Astrocyte (in vitro differentiated cells and primary cell): Measurements from ENCODE around the gene WDR1. TPM values are rescaled to one million over a fixed set of nuclear protein-coding genes. Genes with fewer than 3 reads are reported as not detected.

Source experiments
- DNase-seq: peaks from one replicate; pipeline ENCODE4 v3.0.0-alpha.2; 2010; ENCODE audit warnings: low read depth
- FAIRE-seq: peaks from 2 replicates; lab custom pipeline; 2011; peaks lifted over from hg19 to GRCh38; lab: Jason Lieb, UNC
- H2AFZ ChIP-seq: 2 replicates; pipeline ENCODE4 v1.6.0; 2012; ENCODE audit warnings: low read depth, low read length, inconsistent platforms
- H3K27ac ChIP-seq: 2 replicates; pipeline ENCODE4 v1.5.1; 2011; ENCODE audit warnings: low read depth, low read length, inconsistent platforms
- H3K27me3 ChIP-seq: 2 replicates; pipeline ENCODE4 v1.6.0; 2011; ENCODE audit warnings: low read length, inconsistent platforms; ENCODE audit not compliant: insufficient read depth
- H3K36me3 ChIP-seq: 2 replicates; pipeline ENCODE4 v1.5.1; 2011; ENCODE audit warnings: low read length, inconsistent platforms; ENCODE audit not compliant: insufficient read depth
- H3K4me1 ChIP-seq: 2 replicates; pipeline ENCODE4 v1.5.1; 2011; ENCODE audit warnings: low read length, inconsistent platforms; ENCODE audit not compliant: insufficient read depth
- H3K4me2 ChIP-seq: 2 replicates; pipeline ENCODE4 v1.6.0; 2012; ENCODE audit warnings: low read length, inconsistent platforms
- H3K4me3 ChIP-seq: 2 replicates; pipeline ENCODE4 v1.5.1; 2011; ENCODE audit warnings: low read depth, mild to moderate bottlenecking, low read length, inconsistent platforms; ENCODE audit not compliant: insufficient read depth
- H3K79me2 ChIP-seq: 2 replicates; pipeline ENCODE4 v1.6.0; 2012; ENCODE audit warnings: mild to moderate bottlenecking, low read length, inconsistent platforms; ENCODE audit not compliant: insufficient read depth
- H3K9ac ChIP-seq: 2 replicates; pipeline ENCODE4 v1.6.0; 2012; ENCODE audit warnings: mild to moderate bottlenecking, low read length, inconsistent platforms
- H3K9me3 ChIP-seq: 2 replicates; pipeline ENCODE4 v1.5.1; 2012; ENCODE audit warnings: low read depth, mild to moderate bottlenecking, low read length, inconsistent platforms; ENCODE audit not compliant: insufficient read depth
- H4K20me1 ChIP-seq: 2 replicates; pipeline ENCODE4 v1.6.0; 2012; ENCODE audit warnings: low read length, inconsistent platforms; ENCODE audit not compliant: insufficient read depth
- H3K27ac Mint-ChIP-seq: one replicate; pipeline ENCODE4 v1.8.0; 2021; ENCODE audit warnings: mild to moderate bottlenecking, mixed read lengths; ENCODE audit not compliant: unreplicated experiment
- H3K27me3 Mint-ChIP-seq: one replicate; pipeline ENCODE4 v1.8.0; 2021; ENCODE audit warnings: low read depth, mixed read lengths; ENCODE audit not compliant: unreplicated experiment
- H3K36me3 Mint-ChIP-seq: one replicate; pipeline ENCODE4 v1.8.0; 2021; ENCODE audit warnings: low read depth, mixed read lengths; ENCODE audit not compliant: unreplicated experiment
- H3K4me1 Mint-ChIP-seq: one replicate; pipeline ENCODE4 v1.8.0; 2021; ENCODE audit warnings: low read depth, mixed read lengths; ENCODE audit not compliant: unreplicated experiment
- H3K4me3 Mint-ChIP-seq: one replicate; pipeline ENCODE4 v1.8.0; 2021; ENCODE audit warnings: mild to moderate bottlenecking, moderate library complexity, mixed read lengths; ENCODE audit not compliant: unreplicated experiment
- H3K9me3 Mint-ChIP-seq: one replicate; pipeline ENCODE4 v1.8.0; 2021; ENCODE audit warnings: mild to moderate bottlenecking, mixed read lengths; ENCODE audit not compliant: unreplicated experiment
- CTCF ChIP-seq: IDR thresholded peaks from 2 replicates; pipeline ENCODE4 v1.5.1; 2011; ENCODE audit warnings: low read depth, mild to moderate bottlenecking, inconsistent platforms, low read length, moderate library complexity; ENCODE audit not compliant: insufficient read depth
- EZH2 ChIP-seq: IDR thresholded peaks from 2 replicates; pipeline ENCODE4 v1.6.1; 2012; ENCODE audit warnings: mild to moderate bottlenecking, low read length, inconsistent platforms; ENCODE audit not compliant: insufficient read depth
- total RNA-seq: library from RNA; stranded (reverse); gene quantifications from 2 replicates; pipeline ENCODE4 v1.2.1, GENCODE V29; 2021

Gene WDR1
- total RNA-seq, 1 donor from 2014 or later: 620 TPM

GRCh38 chr4:10158333-10158942 is 41.8 kb upstream of the WDR1 start:
- Mint-ChIP-seq H3K36me3 (no peaks in the 10 kb centered on the region), H3K27me3 (peaks cover 37% of the 10 kb centered on the region), H3K9me3 (no peaks in the 10 kb centered on the region), H3K4me3 (no peak overlapping the region), H3K4me1 (peaks cover 12% of the 10 kb centered on the region), H3K27ac (no peak overlapping the region)
- no peak overlapping the region for H3K4me2 ChIP-seq
- H3K9ac ChIP-seq: no peak overlapping the region
- TF ChIP-seq EZH2 (no peak), CTCF (no peak)
- FAIRE-seq (no peak), DNase-seq (no peak)
- H3K9me3 ChIP-seq: no peaks in the 10 kb centered on the region
- no peaks in the 10 kb centered on the region for H4K20me1 ChIP-seq
- no peak overlapping the region for H3K4me3 ChIP-seq
- H2AFZ ChIP-seq: no peak overlapping the region
- H3K4me1 ChIP-seq: no peaks in the 10 kb centered on the region
- no peaks in the 10 kb centered on the region for H3K36me3 ChIP-seq
- no peak overlapping the region for H3K27ac ChIP-seq
- H3K79me2 ChIP-seq: no peaks in the 10 kb centered on the region
- peaks cover 2% of the 10 kb centered on the region for H3K27me3 ChIP-seq

GRCh38 chr4:10157478-10158332 is 41.1 kb upstream of the WDR1 start:
- no peak overlapping the region for H3K4me3 Mint-ChIP-seq
- H3K4me1 ChIP-seq: no peaks in the 10 kb centered on the region
- FAIRE-seq (peak; percentile 80), DNase-seq (peak; percentile 52)
- H2AFZ ChIP-seq: no peak overlapping the region
- no peaks in the 10 kb centered on the region for H4K20me1 ChIP-seq
- H3K27ac Mint-ChIP-seq: no peak overlapping the region
- no peak overlapping the region for H3K27ac ChIP-seq
- no peak overlapping the region for H3K4me2 ChIP-seq
- H3K36me3 ChIP-seq: no peaks in the 10 kb centered on the region
- no peak overlapping the region for H3K4me3 ChIP-seq
- peaks cover 2% of the 10 kb centered on the region for H3K27me3 ChIP-seq
- H3K36me3 Mint-ChIP-seq: no peaks in the 10 kb centered on the region
- H3K79me2 ChIP-seq: no peaks in the 10 kb centered on the region
- peak; percentile 74 for TF ChIP-seq CTCF
- TF ChIP-seq EZH2: no peak
- H3K27me3 Mint-ChIP-seq: peaks cover 44% of the 10 kb centered on the region
- H3K9ac ChIP-seq: no peak overlapping the region
- H3K9me3 ChIP-seq: no peaks in the 10 kb centered on the region
- peaks cover 12% of the 10 kb centered on the region for H3K4me1 Mint-ChIP-seq
- no peaks in the 10 kb centered on the region for H3K9me3 Mint-ChIP-seq

GRCh38 chr4:10154241-10154640 is 37.6 kb upstream of the WDR1 start:
- H3K9me3 Mint-ChIP-seq: no peaks in the 10 kb centered on the region

More at GRCh38 chr4:10154241-10154640, 37.6 kb upstream of the WDR1 start:
- Histone ChIP-seq H3K9me3 (no peaks in the 10 kb centered on the region), H3K4me3 (no peak overlapping the region), H3K27ac (no peak overlapping the region), H3K79me2 (no peaks in the 10 kb centered on the region), H3K36me3 (no peaks in the 10 kb centered on the region), H3K27me3 (no peaks in the 10 kb centered on the region), H4K20me1 (no peaks in the 10 kb centered on the region), H2AFZ (no peak overlapping the region), H3K4me2 (no peak overlapping the region), H3K4me1 (no peaks in the 10 kb centered on the region), H3K9ac (no peak overlapping the region)
- TF ChIP-seq CTCF (no peak), EZH2 (no peak)
- DNase-seq (no peak), FAIRE-seq (no peak)
- no peak overlapping the region for H3K27ac Mint-ChIP-seq
- H3K4me3 Mint-ChIP-seq: no peak overlapping the region
- peaks cover 2% of the 10 kb centered on the region for H3K4me1 Mint-ChIP-seq
- peaks cover 56% of the 10 kb centered on the region for H3K27me3 Mint-ChIP-seq
- H3K36me3 Mint-ChIP-seq: no peaks in the 10 kb centered on the region
